H1 (cell line): ENCODE measurements around the gene CARM1. TPM values are rescaled to one million over a fixed set of nuclear protein-coding genes. Genes with fewer than 3 reads are reported as not detected.

Experiments
- CTCF ChIA-PET: fragments of 300-600 bp; sonication (Branson Sonifier 250); formaldehyde crosslinking; loops from one replicate; lab custom pipeline; 2021; ENCODE audit not compliant: partially characterized antibody; lab: Charles Lee
- POLR2A ChIA-PET: fragments of 300-600 bp; sonication (Branson Sonifier 250); formaldehyde crosslinking; loops from one replicate; lab custom pipeline; 2021; ENCODE audit warnings: inconsistent platforms; ENCODE audit not compliant: partially characterized antibody; lab: Charles Lee
- DNase-seq, 2 experiments: peaks; one replicate each; pipeline versions ENCODE4 v3.0.0 to v3.0.0-alpha.2; 2010 to 2022; ENCODE audit warnings: low spot score in 2 of 2, low read depth in 1 of 2, mixed read lengths in 1 of 2
- FAIRE-seq: peaks from 2 replicates; lab custom pipeline; 2011; peaks lifted over from hg19 to GRCh38; lab: Jason Lieb, UNC
- H2AFZ ChIP-seq: 2 replicates; pipeline ENCODE4 v1.8.1; 2012; ENCODE audit warnings: low read length, inconsistent platforms
- H2AK5ac ChIP-seq: 2 replicates; pipeline ENCODE4 v1.6.1; 2013; ENCODE audit warnings: low read depth, low read length
- H2BK120ac ChIP-seq: replicated peaks from 2 replicates; pipeline ENCODE3; 2013; ENCODE audit warnings: low read depth, low read length, inconsistent platforms
- H2BK12ac ChIP-seq: 2 replicates; pipeline ENCODE4 v1.6.1; 2013; ENCODE audit warnings: low read depth, low read length
- H2BK15ac ChIP-seq: 2 replicates; pipeline ENCODE4 v1.6.1; 2013; ENCODE audit warnings: low read length
- H2BK20ac ChIP-seq: 2 replicates; pipeline ENCODE4 v1.6.1; 2013; ENCODE audit warnings: low read length
- H2BK5ac ChIP-seq: 2 replicates; pipeline ENCODE4 v1.6.1; 2013; ENCODE audit warnings: low read depth, low read length
- H3K14ac ChIP-seq: 2 replicates; pipeline ENCODE4 v1.6.1; 2013; ENCODE audit warnings: inconsistent platforms; ENCODE audit not compliant: insufficient read length
- H3K18ac ChIP-seq: 2 replicates; pipeline ENCODE4 v1.6.1; 2013; ENCODE audit warnings: low read length; ENCODE audit errors: extremely low read depth
- H3K23ac ChIP-seq: 2 replicates; pipeline ENCODE4 v1.6.1; 2013; ENCODE audit warnings: inconsistent platforms; ENCODE audit not compliant: insufficient read length
- H3K23me2 ChIP-seq: 2 replicates; pipeline ENCODE4 v1.6.1; 2013; ENCODE audit warnings: low read depth, low read length
- H3K27ac ChIP-seq: 2 replicates; pipeline ENCODE4 v1.6.1; 2011; ENCODE audit warnings: low read depth, low read length, inconsistent platforms
- H3K27me3 ChIP-seq, 4 experiments: replicated peaks in 1 of 4; 1 replicate in 1 of 4; 2 replicates in 3 of 4; pipeline versions ENCODE4 v1.6.1 to v1.8.1; 2011 to 2013; ENCODE audit warnings: low read length in 3 of 4, mild to moderate bottlenecking in 3 of 4, inconsistent platforms in 2 of 4, mixed read lengths in 2 of 4, moderate library complexity in 1 of 4; ENCODE audit not compliant: control insufficient read depth in 3 of 4, insufficient read depth in 3 of 4; ENCODE audit errors: extremely low read depth in 1 of 4
- H3K36me3 ChIP-seq, 4 experiments: 2 replicates each; pipeline versions ENCODE4 v1.6.1 to v1.8.1; 2011 to 2013; ENCODE audit warnings: mild to moderate bottlenecking in 4 of 4, low read length in 3 of 4, moderate library complexity in 2 of 4, control low read depth in 1 of 4, inconsistent platforms in 1 of 4; ENCODE audit not compliant: insufficient read depth in 4 of 4, control insufficient read depth in 2 of 4
- H3K4ac ChIP-seq: replicated peaks from 2 replicates; pipeline ENCODE3; 2013; ENCODE audit warnings: low read length, low read depth, mixed read lengths, inconsistent platforms; ENCODE audit not compliant: insufficient read length
- H3K4me1 ChIP-seq, 4 experiments: replicated peaks in 1 of 4; 1 replicate in 1 of 4; 2 replicates in 3 of 4; pipeline versions ENCODE4 v1.6.1 to v1.8.1; 2011 to 2013; ENCODE audit warnings: low read length in 3 of 4, inconsistent platforms in 2 of 4, mixed read lengths in 1 of 4; ENCODE audit not compliant: insufficient read depth in 4 of 4, control insufficient read depth in 3 of 4
- H3K4me2 ChIP-seq, 2 experiments: 2 replicates each; pipeline versions ENCODE4 v1.6.1 to v1.8.1; 2011 to 2013; ENCODE audit warnings: low read depth in 2 of 2, low read length in 2 of 2, control low read depth in 1 of 2, inconsistent platforms in 1 of 2, mild to moderate bottlenecking in 1 of 2; ENCODE audit not compliant: insufficient read depth in 1 of 2
- H3K4me3 ChIP-seq, 4 experiments: fragments of 200-600, 300-600 bp in 1 of 4; sonication (generic), shearing (Covaris generic), sonication (Bioruptor Twin) in 1 of 4; 2 replicates each; pipeline versions ENCODE4 v1.5.1 to v1.8.1; 2011 to 2016; ENCODE audit warnings: low read length in 4 of 4, low read depth in 3 of 4, control low read depth in 2 of 4, inconsistent platforms in 2 of 4, mild to moderate bottlenecking in 2 of 4, mixed read lengths in 1 of 4, moderate library complexity in 1 of 4; ENCODE audit not compliant: insufficient read depth in 2 of 4; ENCODE audit errors: extremely low read depth in 1 of 4
- H3K56ac ChIP-seq: replicated peaks from 2 replicates; pipeline ENCODE3; 2013; ENCODE audit warnings: low read depth, mild to moderate bottlenecking, mixed read lengths, low read length, inconsistent platforms; ENCODE audit not compliant: insufficient read length
- H3K79me1 ChIP-seq: 2 replicates; pipeline ENCODE4 v1.6.1; 2013; ENCODE audit warnings: low read depth, low read length, control low read depth
- H3K79me2 ChIP-seq, 2 experiments: 2 replicates each; pipeline versions ENCODE4 v1.6.1 to v1.8.1; 2012 to 2013; ENCODE audit warnings: low read length in 2 of 2, mild to moderate bottlenecking in 2 of 2, inconsistent platforms in 1 of 2; ENCODE audit not compliant: insufficient read depth in 2 of 2, control insufficient read depth in 1 of 2
- H3K9ac ChIP-seq, 4 experiments: replicated peaks in 1 of 4; 1 replicate in 1 of 4; 2 replicates in 3 of 4; pipeline versions ENCODE4 v1.6.1 to v1.8.1; 2011 to 2013; ENCODE audit warnings: low read depth in 3 of 4, low read length in 3 of 4, control low read depth in 2 of 4, mild to moderate bottlenecking in 2 of 4, moderate library complexity in 2 of 4, inconsistent platforms in 1 of 4; ENCODE audit errors: extremely low read depth in 1 of 4
- H3K9me3 ChIP-seq, 2 experiments: 2 replicates each; pipeline versions ENCODE4 v1.6.1 to v1.8.1; 2012 to 2013; ENCODE audit warnings: mild to moderate bottlenecking in 2 of 2, moderate library complexity in 2 of 2, control low read depth in 1 of 2, inconsistent platforms in 1 of 2, low read depth in 1 of 2, low read length in 1 of 2, mixed read lengths in 1 of 2; ENCODE audit not compliant: insufficient read depth in 2 of 2
- H4K20me1 ChIP-seq, 2 experiments: replicated peaks in 1 of 2; 2 replicates each; pipeline versions ENCODE3 to v1.8.1; 2011 to 2013; ENCODE audit warnings: inconsistent platforms in 2 of 2, low read length in 2 of 2, mild to moderate bottlenecking in 1 of 2; ENCODE audit not compliant: insufficient read depth in 2 of 2, control insufficient read depth in 1 of 2
- H4K5ac ChIP-seq: 2 replicates; pipeline ENCODE4 v1.6.1; 2013; ENCODE audit warnings: low read length, low read depth, mixed read lengths, inconsistent platforms; ENCODE audit not compliant: insufficient read length
- H4K8ac ChIP-seq: 2 replicates; pipeline ENCODE4 v1.8.0; 2013; ENCODE audit warnings: mild to moderate bottlenecking, moderate library complexity, low read length, inconsistent platforms; ENCODE audit not compliant: insufficient read depth; ENCODE audit errors: extremely low read depth
- H4K91ac ChIP-seq: replicated peaks from 2 replicates; pipeline ENCODE3; 2013; ENCODE audit warnings: low read length, mixed read lengths, inconsistent platforms; ENCODE audit not compliant: insufficient read length
- BCL11A ChIP-seq, 2 experiments: IDR thresholded peaks; one replicate each; pipeline ENCODE4 v1.6.1; 2011; ENCODE audit warnings: low read depth in 2 of 2, low read length in 2 of 2, mild to moderate bottlenecking in 2 of 2
- CBX5 ChIP-seq: fragments of 300-800, 300-1000 bp; sonication (generic); IDR thresholded peaks from 2 replicates; pipeline ENCODE4 v1.7.1; 2016; ENCODE audit warnings: antibody characterized with exemption, low read length, low read depth
- CEBPB ChIP-seq: IDR thresholded peaks from 2 replicates; pipeline ENCODE4 v1.6.1; 2012; ENCODE audit warnings: low read depth, low read length
- CHD2 ChIP-seq: IDR thresholded peaks from 2 replicates; pipeline ENCODE4 v1.6.1; 2012; ENCODE audit warnings: low read length, improper control_type of control experiment
- EGR1 ChIP-seq: IDR thresholded peaks from 2 replicates; pipeline ENCODE4 v1.6.1; 2011; ENCODE audit warnings: low read depth, low read length, borderline replicate concordance
- HDAC6 ChIP-seq: IDR thresholded peaks from one replicate; pipeline ENCODE4 v1.7.1; 2012; ENCODE audit warnings: low read depth, mild to moderate bottlenecking, inconsistent platforms, low read length, moderate library complexity
- JUN ChIP-seq: IDR thresholded peaks from 2 replicates; pipeline ENCODE4 v1.6.1; 2011; ENCODE audit warnings: low read depth, mild to moderate bottlenecking, improper control_type of control experiment, low read length
- PHF8 ChIP-seq: fragments of 200-600 bp; sonication (generic); conservative IDR thresholded peaks from 2 replicates; pipeline ENCODE4 v1.7.1; 2012; ENCODE audit warnings: low read depth, mild to moderate bottlenecking, inconsistent platforms, low read length, moderate library complexity
- POLR2AphosphoS5 ChIP-seq: IDR thresholded peaks from 2 replicates; pipeline ENCODE4 v1.6.1; 2011; ENCODE audit warnings: low read depth, low read length
- SIN3A ChIP-seq, 2 experiments: IDR thresholded peaks in 1 of 2; conservative IDR thresholded peaks in 1 of 2; 2 replicates each; pipeline ENCODE4 v1.6.1; 2011 to 2012; ENCODE audit warnings: low read length in 2 of 2, improper control_type of control experiment in 1 of 2, low read depth in 1 of 2, mild to moderate bottlenecking in 1 of 2
- SIRT6 ChIP-seq: IDR thresholded peaks from one replicate; pipeline ENCODE4 v1.7.1; 2012; ENCODE audit warnings: low read length, inconsistent platforms
- SIX5 ChIP-seq: IDR thresholded peaks from 2 replicates; pipeline ENCODE4 v1.6.1; 2011; ENCODE audit warnings: mild to moderate bottlenecking, low read depth, low read length
- SP1 ChIP-seq: IDR thresholded peaks from 2 replicates; pipeline ENCODE4 v1.6.1; 2011; ENCODE audit warnings: low read depth, low read length
- SP2 ChIP-seq: IDR thresholded peaks from 2 replicates; pipeline ENCODE4 v1.6.1; 2012; ENCODE audit warnings: mild to moderate bottlenecking, low read length, inconsistent platforms
- TEAD4 ChIP-seq: IDR thresholded peaks from 2 replicates; pipeline ENCODE4 v1.6.1; 2012; ENCODE audit warnings: low read depth, low read length, inconsistent platforms, mixed read lengths
- ZNF274 ChIP-seq: IDR thresholded peaks from 2 replicates; pipeline ENCODE4 v1.7.0; 2012; ENCODE audit warnings: low read length, borderline replicate concordance; ENCODE audit errors: extremely low read depth
- WGBS, 2 experiments: shearing (Covaris generic) in 1 of 2; methylation state at CpG; one replicate each; pipeline versions ENCODE4 v1.1.6 to v1.1.7; 2013 to 2015; ENCODE audit warnings: low lambda C conversion rate in 2 of 2, mixed read lengths in 2 of 2, inconsistent platforms in 1 of 2, low coverage in 1 of 2, missing lambda C conversion rate in 1 of 2; ENCODE audit not compliant: insufficient replicate concordance in 2 of 2, insufficient coverage in 1 of 2, insufficient read length in 1 of 2; ENCODE audit errors: extremely low coverage in 1 of 2, missing lambda C conversion rate in 1 of 2; 5-methylcytosine and 5-hydroxymethylcytosine counted together
- polyA plus RNA-seq, 7 experiments: library from polyadenylated mRNA; depleted of rRNA in 3 of 7; stranded (reverse) in 5 of 7; unstranded in 2 of 7; fragments of >200 nt in 5 of 7; fragments of 200-250 nt in 2 of 7; gene quantifications; 1 replicate in 5 of 7; 2 replicates in 1 of 7; 4 replicates in 1 of 7; pipeline versions ENCODE4 v1.2.1 to v1.2.3, GENCODE V29; 2011 to 2013; ENCODE audit warnings: missing spikeins in 2 of 7, mixed read lengths in 2 of 7
- total RNA-seq: library from RNA; stranded (reverse); fragmentation: NEBNext Ultra II Directional; extraction: Animal tissue kit (Norgen Biotek cat#: 25700); gene quantifications from 2 replicates; pipeline ENCODE4 v1.2.1, GENCODE V29; 2021

CARM1 gene
- total and polyA plus RNA-seq, 2 of the 8 experiments (the other 6 are each of a cell fraction or from before 2014, with no cell fraction given) = 134 to 164 TPM

- H3K9me3 ChIP-seq = no peaks in the 10 kb centered on the region
- H3K27ac ChIP-seq = no peak overlapping the region
- H3K23me2 ChIP-seq = peaks cover 8% of the 10 kb centered on the region; the same call in 1 of the 2 replicates
- no peak overlapping the region for H3K4me3 ChIP-seq
- H3K14ac ChIP-seq = no peak overlapping the region
- TF ChIP-seq TEAD4 (no peak), EGR1 (no peak), SP1 (no peak), SP2 (no peak), SIRT6 (no peak), SIX5 (no peak), BCL11A (IDR thresholded peaks at IDR 0.05; ENCODE audit: low read depth in 2 of 2, low read length in 2 of 2) (no peak), ZNF274 (no peak), CEBPB (no peak), CBX5 (no peak), HDAC6 (no peak), PHF8 (no peak), POLR2AphosphoS5 (no peak), SIN3A (conservative IDR thresholded peaks at IDR 0.05 in 1 of 2, IDR thresholded peaks at IDR 0.05 in 1 of 2; ENCODE audit: low read depth in 1 of 2, low read length in 2 of 2) (no peak), JUN (no peak), CHD2 (no peak)
- FAIRE-seq (no peak), DNase-seq (no peak)
- H3K79me1 ChIP-seq = peaks cover 9% of the 10 kb centered on the region
- no peak overlapping the region; a peak in 1 of 4 replicates for H3K4me2 ChIP-seq
- peaks cover 4 to 65% of the 10 kb centered on the region in 2 experiments; a peak in 3 of 4 replicates for H3K79me2 ChIP-seq
- no peak overlapping the region for H4K91ac ChIP-seq
- H4K20me1 ChIP-seq = peaks cover 0 to 3% of the 10 kb centered on the region in 2 experiments
- H3K23ac ChIP-seq = no peak overlapping the region
- peaks cover 1 to 12% (median 3%) of the 10 kb centered on the region in 4 experiments for H3K4me1 ChIP-seq
- no peak overlapping the region for H2BK20ac ChIP-seq
- H3K56ac ChIP-seq = no peak overlapping the region
- H2BK5ac ChIP-seq = no peak overlapping the region
- no peak overlapping the region for H4K8ac ChIP-seq
- H4K5ac ChIP-seq = no peak overlapping the region
- no peak overlapping the region for H3K18ac ChIP-seq
- no peaks in the 10 kb centered on the region for H3K27me3 ChIP-seq
- peaks cover 0 to 8% (median 0%) of the 10 kb centered on the region in 4 experiments; a peak in 2 of 8 replicates for H3K36me3 ChIP-seq
- ChIA-PET CTCF (interaction anchor here (0.5 to 6.8 kb wide), 10 partner anchors 10 to 63 kb away, joined by 3 to 103 read pairs (median 4); no protein-coding TSS in a partner anchor), POLR2A (interaction anchor here (1.0 to 2.5 kb wide), 4 partner anchors 14 to 39 kb away, joined by 3 to 8 read pairs (median 3); no protein-coding TSS in a partner anchor)
- H3K9ac ChIP-seq = no peak overlapping the region
- H2AFZ ChIP-seq = no peak overlapping the region
- H2BK12ac ChIP-seq = no peak overlapping the region
- H3K4ac ChIP-seq = no peak overlapping the region
- no peak overlapping the region for H2AK5ac ChIP-seq
- no peak overlapping the region for H2BK15ac ChIP-seq
- 94% methylated on average over 1 of the region's 1 CpG; no CpG with 5 or more reads in 1 of the 2 experiments for WGBS, 2 experiments
- H2BK120ac ChIP-seq = no peak overlapping the region
These were observed 2.7 kb downstream of the CARM1 start for GRCh38 chr19:10874024-10874423.
